Psoas muscle (tissue), 8 donors: ENCODE measurements around the gene MEI4. TPM values are rescaled to one million over a fixed set of nuclear protein-coding genes. Genes with fewer than 3 reads are reported as not detected.

ENCODE experiments used
- ATAC-seq, 4 donors: fragments of 200-7000 bp; cut with Tn5 transposase; one replicate each; pipeline ENCODE4 v1.9.1; 2020; ENCODE audit warnings: moderate library complexity in 3 of 4, mild to moderate bottlenecking in 2 of 4
- DNase-seq, 2 donors: peaks; one replicate each; pipeline ENCODE4 v3.0.0-alpha.2; 2020
- H3K27ac ChIP-seq: fragments of 200-600 bp; one replicate; pipeline ENCODE4 v1.8.0; 2022
- H3K27me3 ChIP-seq, 3 donors: fragments of 200-600 bp in 1 of 3; one replicate each; pipeline versions ENCODE4 v1.6.1 to v1.8.0; 2013 to 2022; ENCODE audit warnings: low read length in 2 of 3, mild to moderate bottlenecking in 2 of 3, moderate library complexity in 1 of 3; ENCODE audit not compliant: insufficient read depth in 3 of 3
- H3K36me3 ChIP-seq, 2 donors: fragments of 200-600 bp in 1 of 2; one replicate each; pipeline versions ENCODE4 v1.6.1 to v1.8.0; 2013 to 2022; ENCODE audit warnings: low read depth in 1 of 2, mild to moderate bottlenecking in 1 of 2, moderate library complexity in 1 of 2; ENCODE audit not compliant: insufficient read depth in 1 of 2
- H3K4me1 ChIP-seq: fragments of 200-600 bp; one replicate; pipeline ENCODE4 v1.8.0; 2022
- H3K4me3 ChIP-seq: fragments of 200-600 bp; one replicate; pipeline ENCODE4 v1.8.0; 2022; ENCODE audit warnings: mild to moderate bottlenecking
- H3K9me3 ChIP-seq: fragments of 200-600 bp; one replicate; pipeline ENCODE4 v1.8.0; 2022
- WGBS, 3 donors: extraction: QIAGEN DNeasy Blood & Tissue Kit; methylation state at CpG; one replicate each; pipeline versions ENCODE4 v1.1.6 to v1.1.7; 2013; 5-methylcytosine and 5-hydroxymethylcytosine counted together
- intact Hi-C, 2 donors: fragments of 100-400 bp; cut with DNase I; formaldehyde crosslinking; loops; one replicate each; pipeline versions ENCODE4 v1.11.0 to v1.14.2; 2022
- polyA plus RNA-seq, 3 donors: library from polyadenylated mRNA; stranded (reverse); fragments of 200-250 nt; gene quantifications; one replicate each; pipeline ENCODE4 v1.2.3, GENCODE V29; 2013
- total RNA-seq, 4 donors: library from RNA; stranded (reverse); fragmentation: NEBNext Ultra II Directional in 2 of 4; extraction: Animal tissue kit (Norgen Biotek cat#: 25700) in 2 of 4; gene quantifications; one replicate each; pipeline versions ENCODE4 v1.2.1 to v1.2.4, GENCODE V29; 2021 to 2023
- TF ChIP-seq, protein P1 (sequence below): fragments of 200-600 bp; IDR thresholded peaks from one replicate; pipeline ENCODE4 v1.8.0; 2022; ENCODE audit warnings: antibody characterized with exemption
- donor health status: healthy with polysubstance abuse.
- donor health status: DM: no; HTN: no; CAD: no; lungs with moderate emphysema.
- donor health status: Bipolar disorder and iron deficiency.
- donor health status: healthy.
- donor health status: DM: yes; HTN: yes; CAD: no.
- donor health status: DM: no; HTN: no; CAD: no.
- donor health status: DM: no; HTN: no; CAD: no.
- donor health status: DM: yes; HTN: yes; CAD: no.

Gene MEI4
- total and polyA plus RNA-seq, 7 donors, result under 0.01 TPM; not detected in 6

DNA sequence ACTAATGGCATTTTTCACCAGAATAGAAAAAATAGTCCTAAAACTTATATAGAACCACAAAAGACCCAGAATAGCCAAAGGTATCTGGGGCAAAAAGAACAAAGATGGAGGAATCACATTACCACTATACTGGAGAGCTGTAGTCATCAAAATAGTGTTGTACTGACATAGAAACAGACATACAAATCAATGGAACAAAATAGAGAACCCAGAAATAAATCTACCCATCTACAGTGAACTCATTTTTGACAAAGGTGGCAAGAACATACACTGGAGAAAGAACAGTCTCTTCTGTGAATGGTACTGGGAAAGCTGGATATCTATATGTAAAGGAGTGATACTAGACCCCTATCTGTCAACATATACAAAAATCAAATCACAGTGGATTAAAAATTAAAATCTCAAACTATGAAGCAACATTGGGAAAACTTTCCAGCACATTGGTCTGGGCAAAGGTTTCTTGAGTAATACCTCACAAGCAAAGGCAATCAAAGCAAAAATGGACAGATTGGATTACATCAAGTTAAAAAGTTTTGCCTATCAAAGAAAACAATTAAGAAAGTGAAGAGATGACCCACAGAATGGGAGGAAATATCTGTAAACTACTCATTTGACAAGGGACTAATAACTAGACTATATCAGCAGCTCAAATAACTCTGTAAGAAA lies 120.5 kb downstream of the MEI4 start:
- TF ChIP-seq, protein P1, sequence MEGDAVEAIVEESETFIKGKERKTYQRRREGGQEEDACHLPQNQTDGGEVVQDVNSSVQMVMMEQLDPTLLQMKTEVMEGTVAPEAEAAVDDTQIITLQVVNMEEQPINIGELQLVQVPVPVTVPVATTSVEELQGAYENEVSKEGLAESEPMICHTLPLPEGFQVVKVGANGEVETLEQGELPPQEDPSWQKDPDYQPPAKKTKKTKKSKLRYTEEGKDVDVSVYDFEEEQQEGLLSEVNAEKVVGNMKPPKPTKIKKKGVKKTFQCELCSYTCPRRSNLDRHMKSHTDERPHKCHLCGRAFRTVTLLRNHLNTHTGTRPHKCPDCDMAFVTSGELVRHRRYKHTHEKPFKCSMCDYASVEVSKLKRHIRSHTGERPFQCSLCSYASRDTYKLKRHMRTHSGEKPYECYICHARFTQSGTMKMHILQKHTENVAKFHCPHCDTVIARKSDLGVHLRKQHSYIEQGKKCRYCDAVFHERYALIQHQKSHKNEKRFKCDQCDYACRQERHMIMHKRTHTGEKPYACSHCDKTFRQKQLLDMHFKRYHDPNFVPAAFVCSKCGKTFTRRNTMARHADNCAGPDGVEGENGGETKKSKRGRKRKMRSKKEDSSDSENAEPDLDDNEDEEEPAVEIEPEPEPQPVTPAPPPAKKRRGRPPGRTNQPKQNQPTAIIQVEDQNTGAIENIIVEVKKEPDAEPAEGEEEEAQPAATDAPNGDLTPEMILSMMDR, result no peak
- intact Hi-C loops, result no loop called here

DNA sequence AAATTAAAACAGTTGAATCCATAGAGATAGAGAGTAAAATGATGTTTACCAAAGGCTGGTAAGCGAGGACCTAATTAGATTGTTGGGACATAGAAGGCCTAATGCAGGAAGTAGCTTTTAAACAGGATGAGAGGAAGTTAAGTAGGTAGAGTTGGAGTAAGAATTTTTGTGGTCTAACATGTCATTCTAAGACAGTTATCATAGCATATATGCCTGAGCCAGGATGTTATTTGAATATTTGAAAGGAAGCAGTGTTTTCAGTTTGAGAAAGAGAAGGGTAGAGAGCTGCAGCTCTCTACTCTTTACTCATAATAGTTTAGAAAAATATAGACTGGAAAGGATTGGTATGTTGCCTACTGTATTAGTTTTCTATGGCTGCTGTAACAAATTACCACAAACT lies 121.6 kb downstream of the MEI4 start:
- Histone ChIP-seq H3K27ac (no peak overlapping the region), H3K4me3 (no peak overlapping the region), H3K36me3 (no peaks in the 10 kb centered on the region), H3K4me1 (no peaks in the 10 kb centered on the region), H3K9me3 (no peaks in the 10 kb centered on the region), H3K27me3 (no peaks in the 10 kb centered on the region)
- TF ChIP-seq, protein P1, result no peak
- intact Hi-C loops, result no loop called here
- 54 to 65% (median 60%) methylated on average over 1 of the region's 1 CpG for whole genome bisulfite sequencing, 3 donors
- no peak for DNase-seq
- ATAC-seq, result no peak

More for the DNA sequence above, 120.5 kb downstream of the MEI4 start:
- H3K27ac ChIP-seq, result no peak overlapping the region
- no peaks in the 10 kb centered on the region for H3K4me1 ChIP-seq
- H3K36me3 ChIP-seq, result no peaks in the 10 kb centered on the region
- DNase-seq, result no peak
- no peak overlapping the region for H3K4me3 ChIP-seq
- ATAC-seq, result no peak
- H3K27me3 ChIP-seq, result no peaks in the 10 kb centered on the region
- no peaks in the 10 kb centered on the region for H3K9me3 ChIP-seq

DNA sequence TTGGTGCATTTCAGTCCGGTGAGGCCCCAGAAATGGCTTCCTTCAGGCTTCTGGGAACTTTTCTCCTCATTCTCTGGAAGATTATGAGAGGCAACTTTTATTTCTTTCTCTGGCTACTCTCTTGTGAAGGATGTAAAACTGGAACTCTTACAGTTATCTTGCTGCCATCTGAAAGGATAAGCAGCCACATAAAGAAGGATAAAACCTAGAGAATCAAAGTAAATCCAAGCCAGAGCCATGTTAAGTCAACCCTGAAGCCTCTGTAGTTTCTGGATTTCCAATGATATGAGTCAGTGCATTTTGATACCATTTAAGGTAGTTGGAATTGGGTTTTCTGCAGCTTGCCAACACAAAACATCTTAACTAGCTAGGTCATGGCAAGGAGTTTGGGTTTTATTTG lies 123.6 kb downstream of the MEI4 start:
- Histone ChIP-seq H3K27me3 (no peaks in the 10 kb centered on the region), H3K4me3 (no peak overlapping the region), H3K36me3 (no peaks in the 10 kb centered on the region), H3K27ac (no peak overlapping the region), H3K4me1 (no peaks in the 10 kb centered on the region), H3K9me3 (no peaks in the 10 kb centered on the region)
- intact Hi-C loops, result no loop called here
- TF ChIP-seq, protein P1, result no peak
- 59 to 72% (median 61%) methylated on average over 1 of the region's 1 CpG for WGBS, 3 donors
- no peak for ATAC-seq
- no peak for DNase-seq

DNA sequence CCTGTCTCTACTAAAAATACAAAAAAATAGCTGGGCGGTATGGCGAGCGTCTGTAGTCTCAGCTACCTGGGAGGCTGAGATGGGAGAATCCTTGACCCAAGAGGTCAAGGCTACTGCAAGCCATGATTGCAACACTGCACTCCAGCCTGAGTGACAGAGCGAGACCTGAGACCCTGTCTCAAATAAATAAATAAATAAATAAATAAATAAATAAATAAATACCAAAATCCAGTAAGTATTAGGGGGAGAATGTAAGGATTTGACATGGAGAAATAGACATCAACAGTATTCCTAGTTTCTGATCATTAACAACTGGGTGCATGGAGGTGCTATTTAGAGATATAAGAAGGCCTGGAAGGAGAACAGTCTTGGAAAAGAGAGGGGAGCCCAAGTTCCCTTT lies 125.7 kb downstream of the MEI4 start:
- WGBS, 3 donors, result 94 to 96% (median 95%) methylated on average over 4 of the region's 4 CpGs
- ATAC-seq, result no peak

More for the DNA sequence above, 125.7 kb downstream of the MEI4 start:
- H3K27me3 ChIP-seq, result no peaks in the 10 kb centered on the region
- no peak for DNase-seq
- no peaks in the 10 kb centered on the region for H3K9me3 ChIP-seq
- H3K4me3 ChIP-seq, result no peak overlapping the region
- intact Hi-C loops, result no loop called here
- no peak overlapping the region for H3K27ac ChIP-seq
- TF ChIP-seq, protein P1, result no peak
- H3K4me1 ChIP-seq, result no peaks in the 10 kb centered on the region
- no peaks in the 10 kb centered on the region for H3K36me3 ChIP-seq
